ENCODE results near the gene RUNX3. TPM values are rescaled to one million over a fixed set of nuclear protein-coding genes. Genes with fewer than 3 reads are reported as not detected.
A peak's percentile ranks its signal among the peaks of the same experiment; 100 is the strongest.

The RUNX3 gene
- total RNA-seq, 2 donors from 2014 or later, result 1.3 to 2.4 TPM

DNA sequence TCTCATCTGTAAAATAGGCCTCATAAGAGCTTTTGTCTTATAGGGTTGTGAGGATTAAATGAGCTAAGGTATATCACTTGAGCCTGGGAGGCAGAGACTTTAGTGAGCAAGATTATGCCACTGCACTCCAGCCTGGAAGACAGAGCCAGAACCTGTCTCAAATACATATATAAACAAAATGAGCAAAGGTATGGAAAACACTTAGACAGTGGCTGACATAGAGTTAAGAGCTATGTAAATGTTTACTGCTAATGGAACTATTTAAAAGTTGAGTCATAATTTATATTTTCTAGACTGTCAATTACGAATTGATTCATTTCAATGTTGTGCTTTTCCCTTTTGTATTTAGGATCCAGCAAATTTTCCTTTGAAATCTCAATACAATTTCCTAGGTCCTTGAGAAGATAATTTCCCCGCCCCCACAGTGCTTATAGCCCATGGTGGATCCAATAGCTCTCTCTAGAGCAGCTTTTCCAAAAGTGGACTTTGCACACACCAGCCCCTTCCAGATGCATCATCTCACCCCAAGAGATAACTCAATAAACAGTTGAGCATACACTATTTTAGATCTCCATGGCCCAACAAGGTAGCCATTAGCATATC is 21.8 kb upstream of the RUNX3 start:
- ATAC-seq (no peak), DNase-seq (no peak)
- intact Hi-C loops (cut with DNase I), result no loop called here

DNA sequence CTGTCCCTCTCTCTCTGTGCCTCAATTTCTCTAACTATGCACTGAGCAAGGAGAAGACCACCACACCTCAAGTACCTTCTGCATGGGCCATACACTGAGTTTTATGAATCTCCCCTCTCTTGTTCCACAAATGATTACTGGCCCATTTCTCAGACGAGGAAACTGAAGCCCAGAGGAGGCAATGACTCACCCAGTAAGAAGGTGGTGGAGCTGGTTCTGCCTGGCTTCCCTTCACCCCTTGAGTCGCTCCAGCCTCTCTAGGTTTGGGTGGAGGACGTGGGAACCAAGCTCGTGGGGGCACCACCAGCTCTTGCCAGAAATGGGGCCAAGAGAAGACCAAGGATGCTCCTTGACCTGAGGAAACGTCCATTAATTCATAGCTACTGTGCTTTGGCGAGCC is 21.3 kb upstream of the RUNX3 start:
- no peak for DNase-seq
- intact Hi-C loops (cut with DNase I), result no loop called here
- ATAC-seq, result no peak

DNA sequence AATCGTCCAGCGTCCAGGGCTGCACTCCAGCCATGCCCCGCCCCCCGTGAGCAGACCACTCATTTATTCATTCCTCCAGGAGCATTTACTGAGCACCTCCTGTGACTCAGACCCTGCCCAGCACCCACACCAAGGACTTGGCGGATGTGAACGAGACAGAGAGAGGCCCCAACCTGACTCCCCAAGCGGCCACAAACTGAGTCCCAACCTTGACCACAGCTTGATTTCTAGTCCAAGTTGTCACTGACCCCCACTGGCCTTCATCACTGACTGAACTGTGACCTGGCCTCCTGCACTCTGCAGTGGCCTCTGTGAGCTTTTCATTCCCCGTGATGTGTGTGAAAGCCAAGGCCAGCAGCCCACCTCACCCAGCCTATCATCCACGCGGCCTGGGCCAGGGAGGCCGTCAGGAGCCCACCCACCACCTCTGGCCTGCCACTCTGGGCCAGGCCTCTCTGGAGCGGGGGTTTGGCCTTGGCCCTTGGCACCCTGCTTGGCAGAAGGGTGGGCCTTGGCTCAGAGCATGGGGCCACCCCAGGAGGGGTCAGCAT is 19.3 kb upstream of the RUNX3 start:
- intact Hi-C loops (cut with DNase I), result no loop called here
- ATAC-seq (no peak), DNase-seq (no peak)

DNA sequence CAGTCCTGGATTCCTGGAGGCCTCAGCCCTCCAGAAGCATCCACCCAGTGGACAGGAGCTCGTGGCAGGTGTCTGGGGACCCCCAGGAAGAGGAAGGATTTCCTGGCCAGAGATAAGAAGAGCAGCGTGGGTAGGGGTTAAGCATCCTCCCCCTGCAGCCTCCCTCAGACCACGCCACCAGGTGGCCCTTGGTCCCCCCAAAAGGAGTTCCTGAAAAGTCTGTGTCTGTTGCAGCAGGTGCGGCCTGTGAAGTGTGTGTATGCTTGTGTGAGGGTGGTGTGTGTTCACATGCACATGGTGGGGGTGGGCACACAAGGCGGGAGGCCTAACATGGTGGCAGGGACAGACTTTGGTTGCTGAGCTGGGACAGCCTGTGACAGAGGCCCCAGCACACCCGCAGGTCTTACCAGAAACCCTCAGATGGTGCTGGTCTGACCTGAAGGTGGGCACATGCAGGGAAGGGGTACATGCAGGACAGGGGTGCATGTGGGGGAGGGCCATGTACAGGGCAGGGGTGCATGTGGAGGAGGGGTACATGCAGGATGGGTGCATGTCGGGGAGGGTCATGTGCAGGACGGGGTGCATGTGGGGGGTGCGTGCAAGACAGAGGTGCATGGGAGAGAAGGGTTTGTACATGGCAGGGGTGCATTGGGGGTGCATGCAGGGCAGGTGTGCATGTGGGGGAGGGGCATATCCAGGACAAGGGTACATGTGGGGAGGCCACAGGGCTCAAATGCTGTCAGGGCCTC is 18.2 kb upstream of the RUNX3 start:
- peak in 1 of 2 donors; percentile 18 for ATAC-seq
- no peak for DNase-seq
- intact Hi-C loops (cut with DNase I), result no loop called here

DNA sequence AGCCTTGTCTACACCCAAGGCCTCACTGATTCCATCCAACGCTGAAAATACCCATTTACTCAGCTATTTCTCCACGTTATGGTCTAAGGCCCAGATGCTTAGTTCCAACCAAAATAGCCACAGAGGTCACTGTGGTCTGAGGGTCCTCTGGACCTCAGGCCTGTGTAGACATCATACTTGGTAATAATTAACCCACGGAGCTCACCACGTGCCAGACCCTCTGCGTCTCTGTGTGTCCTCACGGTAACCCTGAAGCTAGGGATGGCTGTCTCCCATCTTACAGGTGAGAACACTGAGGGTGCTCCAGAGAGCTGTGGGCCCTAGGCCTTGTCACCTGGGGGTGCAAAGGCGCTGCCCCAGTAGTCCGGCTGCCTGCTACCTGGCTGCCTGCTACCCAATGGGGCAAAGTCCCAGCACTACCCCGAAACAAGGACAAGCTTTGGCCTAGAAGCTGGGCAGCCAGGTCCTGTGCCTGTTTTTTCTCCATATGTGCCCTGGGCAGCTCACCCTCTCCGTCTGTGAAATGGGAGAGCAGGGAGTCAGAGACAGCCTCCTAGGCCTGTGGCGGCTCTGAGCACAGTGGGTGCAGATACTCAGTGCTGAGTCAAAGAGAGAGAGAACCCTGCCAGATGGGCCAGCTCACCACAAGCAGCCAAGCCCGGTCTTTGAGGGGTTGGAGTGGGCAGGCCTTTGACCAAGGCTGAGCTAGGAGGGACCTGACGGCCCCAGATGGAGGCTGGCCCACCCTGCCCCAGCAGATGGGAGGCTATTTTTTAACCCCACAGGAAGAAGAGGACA is 17.0 kb upstream of the RUNX3 start:
- ATAC-seq, result no peak
- intact Hi-C loops (cut with DNase I), result no loop called here
- no peak for DNase-seq

DNA sequence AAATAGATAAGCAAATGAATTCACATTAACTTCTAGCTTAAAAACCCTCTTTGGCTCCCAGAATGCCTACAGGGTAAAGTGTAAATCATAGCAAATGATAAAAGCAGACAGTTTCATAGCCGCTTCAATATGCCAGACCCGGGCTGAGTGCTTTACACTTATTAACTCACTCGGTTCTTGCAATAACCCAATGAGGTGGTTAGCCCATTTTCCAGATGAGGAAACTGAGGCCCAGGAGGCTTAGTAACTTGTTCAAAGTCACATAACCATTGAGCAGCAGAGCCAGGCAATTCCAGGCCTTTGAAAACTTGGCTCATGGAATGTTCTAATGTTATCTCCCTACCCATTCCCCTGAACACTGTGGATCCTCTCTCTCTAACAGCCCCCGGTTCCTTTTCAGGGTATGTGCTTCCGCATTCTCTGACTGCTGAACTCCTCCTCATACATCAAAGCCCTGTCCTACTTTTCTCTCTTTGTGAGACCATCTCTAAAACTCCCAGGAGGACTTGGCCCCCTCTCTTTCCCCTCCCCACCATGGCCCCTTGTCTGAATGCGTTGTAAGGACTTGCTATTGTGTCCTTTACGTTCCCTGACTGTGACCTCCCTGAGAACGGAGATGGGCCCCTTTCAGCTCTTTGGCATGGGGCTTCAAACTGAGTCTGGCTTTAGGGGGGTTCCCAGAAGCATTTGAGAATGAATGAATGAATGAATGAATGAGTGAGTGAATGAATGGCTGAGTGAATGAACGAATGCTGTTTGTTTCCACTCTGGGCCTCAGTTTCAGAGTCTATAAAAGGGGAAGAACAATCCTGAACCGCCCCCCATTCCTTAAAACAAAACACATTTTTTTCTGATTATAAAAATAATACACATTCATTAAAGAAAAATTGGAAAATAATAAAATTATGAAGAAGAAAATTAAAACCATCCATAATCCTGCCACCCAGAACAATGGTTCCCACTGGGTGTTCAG is 15.6 kb upstream of the RUNX3 start:
- intact Hi-C loops (cut with DNase I), result no loop called here
- ATAC-seq, result no peak
- DNase-seq, result no peak

DNA sequence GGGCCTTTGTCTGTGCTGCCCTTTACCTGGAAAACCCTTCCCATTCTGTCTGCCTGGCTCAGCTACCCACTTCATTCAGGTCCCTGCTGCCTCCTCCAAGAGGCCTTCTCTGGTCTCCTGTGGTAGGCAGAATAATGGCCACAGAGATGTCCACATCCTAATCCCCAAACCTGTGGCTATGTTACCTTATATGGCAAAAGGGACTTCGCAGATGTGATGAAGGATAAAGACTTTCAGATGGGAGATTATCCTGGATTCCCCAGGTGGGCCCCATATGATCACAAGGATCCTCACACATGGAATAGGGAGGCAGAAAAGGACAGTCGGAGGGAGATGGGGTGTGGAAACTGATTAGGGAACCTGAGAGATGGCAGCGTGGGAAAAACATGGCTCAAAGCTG is 14.2 kb upstream of the RUNX3 start:
- ATAC-seq (no peak), DNase-seq (no peak)
- intact Hi-C loops (cut with DNase I), result no loop called here

DNA sequence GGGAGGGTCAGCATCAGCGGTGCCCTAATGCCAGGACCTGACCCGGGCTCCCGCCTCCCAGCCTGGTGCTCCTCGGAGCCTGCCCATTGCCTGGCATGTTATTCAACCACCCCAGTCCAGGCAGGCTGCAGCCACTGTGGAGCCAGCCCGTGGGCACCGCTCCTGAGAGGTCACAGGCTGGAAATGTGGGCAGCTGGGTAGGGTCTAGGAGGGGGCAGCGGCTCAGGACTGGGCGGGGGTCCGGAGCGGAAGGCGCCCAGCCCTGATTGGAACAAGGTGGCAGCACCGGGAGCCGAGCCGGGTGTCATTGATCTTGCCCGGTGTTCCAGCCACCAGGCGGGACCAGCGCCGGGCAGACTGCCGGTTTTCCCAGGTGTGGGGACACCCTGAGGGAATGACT is 12.7 kb upstream of the RUNX3 start:
- intact Hi-C loops (cut with DNase I), result no loop called here
- DNase-seq, result no peak
- ATAC-seq, result no peak

DNA sequence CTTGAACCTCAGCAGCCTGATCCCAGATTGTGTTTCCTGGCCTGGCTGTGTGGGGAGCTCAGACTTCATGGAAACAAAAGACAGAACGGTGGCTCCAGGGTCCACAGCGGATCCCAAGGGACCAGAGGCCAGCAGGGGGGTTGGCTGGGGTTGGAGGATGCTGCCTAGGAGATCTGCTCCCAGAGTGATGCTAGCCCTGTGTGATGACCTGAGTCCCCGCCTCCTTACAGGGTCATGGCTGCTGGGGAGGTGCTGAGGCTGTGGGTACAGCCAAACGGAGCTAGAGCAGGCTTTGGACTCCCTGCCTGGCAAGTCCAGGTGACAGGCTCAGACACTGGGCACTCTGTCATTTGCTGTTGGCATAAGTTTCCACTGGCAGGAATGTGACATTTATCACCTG is 11.5 kb upstream of the RUNX3 start:
- ATAC-seq, result no peak
- DNase-seq, result no peak
- intact Hi-C loops (cut with DNase I), result no loop called here

DNA sequence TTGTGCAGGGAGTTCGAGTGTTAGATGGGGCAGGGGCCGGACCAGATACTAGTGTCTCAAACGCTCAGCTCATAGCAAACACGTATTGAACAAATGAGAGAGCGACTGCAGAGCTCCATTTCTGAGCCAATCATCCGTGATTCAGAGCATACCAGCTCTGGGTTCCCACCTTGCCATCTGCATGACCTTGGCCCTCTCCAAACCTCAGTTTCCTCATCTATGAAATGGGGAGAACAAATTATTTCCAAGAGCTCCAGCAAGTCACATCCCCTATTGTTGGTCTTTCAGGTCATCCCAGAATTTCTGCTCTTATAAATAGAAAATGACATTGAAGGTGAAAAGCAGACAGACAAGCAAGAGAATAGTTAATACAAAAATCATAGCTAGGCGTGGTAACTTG is 10.2 kb upstream of the RUNX3 start:
- intact Hi-C loops (cut with DNase I), result no loop called here
- no peak for DNase-seq
- ATAC-seq, result no peak

DNA sequence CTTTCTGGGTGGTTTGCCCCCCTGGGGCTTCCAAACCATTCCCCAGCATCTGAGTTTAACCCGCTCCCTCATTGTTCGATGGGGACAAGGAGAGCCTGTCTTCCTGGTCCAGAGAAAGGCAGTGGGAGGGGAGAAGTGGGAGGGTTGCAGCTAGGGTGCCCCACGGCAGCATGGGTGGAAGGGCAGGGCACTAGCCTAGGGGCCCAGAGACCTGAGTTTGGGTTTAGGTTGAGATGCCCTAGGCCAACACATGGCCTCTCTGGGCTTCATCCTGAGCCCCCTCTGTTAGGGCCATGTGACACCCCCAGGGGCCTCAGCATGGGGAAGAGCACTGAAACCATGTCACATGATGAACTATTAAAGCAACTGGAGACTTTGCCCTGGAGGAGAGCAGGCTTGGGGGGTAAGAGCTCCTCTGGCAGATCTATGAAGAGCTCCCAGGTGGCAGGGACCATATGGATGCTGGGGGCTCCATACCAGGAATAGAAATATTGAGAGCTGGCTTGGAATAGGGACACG is 9.7 kb upstream of the RUNX3 start:
- DNase-seq (no peak), ATAC-seq (no peak)
- intact Hi-C loops (cut with DNase I), result no loop called here

DNA sequence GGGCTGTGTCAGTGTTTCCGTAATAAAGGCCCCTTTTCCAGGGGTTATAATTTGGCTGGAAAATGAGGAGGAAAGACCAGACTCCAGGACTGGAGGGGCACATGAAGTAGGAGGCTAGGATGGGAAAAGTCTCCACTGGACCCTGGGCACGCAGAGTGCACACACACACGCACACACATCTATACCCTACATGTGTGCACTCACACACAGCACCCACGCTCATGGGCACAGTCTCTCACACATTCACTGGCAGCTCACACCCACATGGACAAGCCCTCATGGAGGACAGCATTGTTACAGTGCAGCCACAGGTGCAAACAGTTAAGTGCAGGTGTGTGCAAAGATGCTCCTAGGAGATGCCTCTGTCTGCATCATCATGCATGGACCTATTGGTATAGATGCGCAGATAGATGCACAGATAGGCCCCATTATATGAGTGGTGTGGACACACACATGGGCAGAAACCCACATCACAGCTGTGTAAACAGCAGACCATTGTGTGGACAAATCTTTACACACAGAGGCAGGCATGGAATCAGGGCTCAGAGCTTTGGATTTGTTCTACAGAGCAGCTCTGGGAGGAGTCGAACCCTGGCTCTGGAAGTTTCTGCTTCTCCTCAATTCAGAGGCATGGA is 9.1 kb upstream of the RUNX3 start:
- DNase-seq (no peak), ATAC-seq (no peak)
- intact Hi-C loops (cut with DNase I), result no loop called here

DNA sequence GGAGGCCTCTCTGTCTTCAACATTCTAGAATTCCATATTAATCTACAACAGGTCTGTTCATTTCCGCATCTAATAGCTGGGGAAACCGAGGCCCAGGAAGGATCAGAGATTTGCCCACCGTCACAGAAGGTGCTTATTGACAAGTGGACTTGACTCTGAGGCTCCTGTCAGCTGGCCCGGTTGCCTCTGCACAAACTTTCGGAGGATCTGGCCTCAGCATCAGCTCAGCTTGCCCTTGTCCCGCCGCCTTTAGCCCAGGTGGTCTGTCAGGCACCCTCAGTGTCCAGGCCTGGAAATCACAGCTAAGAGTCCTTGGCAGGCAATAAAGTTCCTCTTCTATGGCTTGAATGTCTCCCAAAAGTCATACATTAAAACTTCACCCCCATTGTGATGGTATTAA is 8.2 kb upstream of the RUNX3 start:
- no peak for DNase-seq
- no peak for ATAC-seq
- intact Hi-C loops (cut with DNase I), result no loop called here

DNA sequence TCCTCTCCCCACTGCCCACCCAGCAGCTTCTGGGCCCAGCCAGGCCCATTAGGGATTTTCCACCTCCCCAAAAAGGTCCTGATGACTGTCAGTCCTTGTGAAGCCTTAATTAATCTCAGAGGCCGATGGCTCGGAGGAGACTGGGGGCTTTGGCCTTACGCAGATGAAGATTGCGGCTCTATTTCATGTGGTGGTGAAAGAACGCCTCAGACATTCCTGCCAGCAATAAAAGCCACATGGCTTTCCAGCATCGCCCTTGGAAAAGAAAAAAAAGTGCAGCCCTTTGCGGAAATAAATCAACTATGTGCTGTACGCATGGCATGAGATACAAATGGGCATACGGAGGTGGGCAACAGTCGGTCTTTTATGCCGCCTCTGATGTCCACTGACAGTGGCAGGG is 6.6 kb upstream of the RUNX3 start:
- intact Hi-C loops (cut with DNase I), result no loop called here
- ATAC-seq, result no peak

DNA sequence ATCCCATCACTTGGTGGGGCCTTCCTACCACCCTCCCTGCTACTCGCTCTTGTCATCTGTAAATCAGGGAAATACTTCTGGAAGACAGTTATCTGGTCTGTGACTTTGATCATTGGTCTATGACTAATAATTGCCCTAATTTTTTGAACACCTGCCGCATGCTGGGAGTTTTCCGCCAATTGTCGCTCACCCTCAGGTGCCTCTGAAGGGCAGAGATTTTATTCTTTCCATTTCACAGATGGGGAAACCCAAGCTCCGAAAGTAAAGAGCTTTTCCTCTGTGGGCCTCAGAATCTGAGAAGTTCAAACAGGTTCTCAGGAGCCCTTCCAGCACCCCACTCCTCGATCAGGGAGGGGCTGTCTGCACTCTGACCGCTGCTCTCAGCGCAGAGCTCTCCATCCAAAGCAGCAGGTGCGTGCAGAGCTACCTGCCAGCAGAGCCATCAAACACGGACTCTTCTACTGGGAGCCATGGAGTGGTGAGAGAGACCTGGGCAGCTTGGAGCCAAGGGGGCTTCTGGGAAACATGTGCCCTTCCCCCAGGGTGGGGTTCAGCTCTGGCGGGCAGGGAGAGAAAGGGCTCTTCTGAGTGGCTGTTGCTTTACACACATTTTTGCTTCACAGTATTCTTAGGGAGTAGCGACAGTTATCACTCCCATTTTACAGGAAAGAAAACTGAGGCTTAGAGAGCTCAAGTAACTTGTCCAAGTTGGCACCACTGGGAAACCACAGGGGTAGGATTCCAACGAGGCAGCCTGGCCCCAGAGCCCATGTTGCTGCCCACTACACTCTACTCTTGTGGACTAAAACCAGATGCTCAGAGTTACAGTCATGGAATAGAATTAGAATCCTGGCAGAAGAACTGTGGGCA is 5.8 kb upstream of the RUNX3 start:
- intact Hi-C loops (cut with DNase I), result no loop called here
- no peak for ATAC-seq
- DNase-seq, result no peak

More for the DNA sequence above, 6.6 kb upstream of the RUNX3 start:
- no peak for DNase-seq

DNA sequence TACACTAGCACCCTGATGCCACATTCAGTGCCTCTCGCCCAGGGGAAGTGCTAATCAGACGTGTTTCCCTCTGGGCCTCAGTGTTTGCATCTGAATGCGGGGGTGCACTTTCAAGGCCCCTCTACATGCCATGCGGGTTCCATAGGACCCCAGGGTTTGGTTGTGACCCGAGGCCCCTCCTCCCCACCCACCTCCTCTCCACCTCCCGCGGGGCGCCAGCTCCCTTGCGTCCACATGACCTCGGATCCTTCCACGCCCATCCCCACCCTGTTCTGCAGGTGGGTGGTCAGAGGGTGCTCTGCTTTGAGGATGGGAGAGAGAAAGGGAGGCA is 5.1 kb upstream of the RUNX3 start:
- no peak for ATAC-seq
- no peak for DNase-seq
- intact Hi-C loops (cut with DNase I), result no loop called here

Measured in left cardiac atrium (tissue), 4 donors.